ENCODE results near the gene EIF4G3. TPM values are rescaled to one million over a fixed set of nuclear protein-coding genes. Genes with fewer than 3 reads are reported as not detected.

Gene EIF4G3
- total and polyA plus RNA-seq, 2 donors (not counting 1 experiment from before 2014, with no cell fraction given) = 33.6 to 76.0 TPM

- Histone ChIP-seq H3K27me3 (replicated peaks in 1 of 4; ENCODE audit: control extremely low read depth in 1 of 4, control insufficient read depth in 3 of 4, insufficient read depth in 4 of 4, low read length in 3 of 4) (no peaks in the 10 kb centered on the region), H2AFZ (ENCODE audit: insufficient read depth, low read depth, low read length, poor library complexity, severe bottlenecking) (no peak overlapping the region), H3K4me3 (ENCODE audit: control extremely low read depth in 1 of 5, extremely low read depth in 1 of 5, insufficient read depth in 1 of 5, low read depth in 2 of 5, low read length in 4 of 5) (no peak overlapping the region), H3K4me1 (ENCODE audit: control insufficient read depth in 2 of 2, insufficient read depth in 2 of 2, low read length in 2 of 2) (no peaks in the 10 kb centered on the region), H3K79me2 (ENCODE audit: control insufficient read depth, insufficient read depth, low read length) (no peaks in the 10 kb centered on the region), H3K27ac (ENCODE audit: low read length in 2 of 2) (no peak overlapping the region), H3K9me3 (ENCODE audit: control extremely low read depth in 1 of 3, control insufficient read depth in 2 of 3, insufficient read depth in 1 of 3, low read length in 2 of 3) (no peaks in the 10 kb centered on the region), H4K20me1 (ENCODE audit: control insufficient read depth, insufficient read depth, low read length, poor library complexity, severe bottlenecking) (no peaks in the 10 kb centered on the region), H3K4me2 (replicated peaks; ENCODE audit: low read depth, low read length, poor library complexity, severe bottlenecking) (no peak overlapping the region), H3K9ac (ENCODE audit: low read length) (no peak overlapping the region), H3K36me3 (replicated peaks in 1 of 2; ENCODE audit: control extremely low read depth in 1 of 2, control insufficient read depth in 1 of 2, extremely low read depth in 1 of 2, insufficient read depth in 2 of 2, low read length in 1 of 2) (no peaks in the 10 kb centered on the region)
- intact Hi-C loops (cut with micrococcal nuclease) = no loop called here
- no peak for TF ChIP-seq EZH2 (IDR thresholded peaks at IDR 0.05; ENCODE audit: borderline replicate concordance, insufficient read depth, low read depth, low read length, poor library complexity, severe bottlenecking)
- TF ChIP-seq CTCF (IDR thresholded peaks at IDR 0.05) = no peak
- ATAC-seq (ENCODE audit: low read depth) (no peak), DNase-seq (no peak)
- Mint-ChIP-seq H3K4me3 (no peak overlapping the region), H3K27me3 (peaks cover 8% of the 10 kb centered on the region), H3K9me3 (ENCODE audit: insufficient read depth) (no peaks in the 10 kb centered on the region), H3K27ac (no peak overlapping the region), H3K4me1 (no peaks in the 10 kb centered on the region)
- CTCF ChIA-PET = interaction anchor here (0.6 to 0.8 kb wide), 2 partner anchors 9 to 15 kb away, joined by 3 to 4 read pairs; no protein-coding TSS in a partner anchor
- POLR2A ChIA-PET = no interaction called here
- 93% methylated on average over 3 of the region's 6 CpGs for WGBS (ENCODE audit: insufficient coverage)
Measured at GRCh38 chr1:21200767-21201166, 24.1 kb upstream of the EIF4G3 start.

GRCh38 chr1:21198929-21199328 lies 22.2 kb upstream of the EIF4G3 start:
- H3K4me1 Mint-ChIP-seq = peaks cover 4% of the 10 kb centered on the region
- ChIA-PET CTCF (interaction anchor here (0.7 to 1.4 kb wide), 3 partner anchors 208 to 502 kb away, joined by 3 to 5 read pairs (median 3); no protein-coding TSS in a partner anchor), POLR2A (no interaction called here)
- peaks cover 0 to 2% (median 0%) of the 10 kb centered on the region in 4 experiments for H3K27me3 ChIP-seq (replicated peaks in 1 of 4; ENCODE audit: control extremely low read depth in 1 of 4, control insufficient read depth in 3 of 4, insufficient read depth in 4 of 4, low read length in 3 of 4)
- H3K36me3 ChIP-seq (replicated peaks in 1 of 2; ENCODE audit: control extremely low read depth in 1 of 2, control insufficient read depth in 1 of 2, extremely low read depth in 1 of 2, insufficient read depth in 2 of 2, low read length in 1 of 2) = no peaks in the 10 kb centered on the region
- peaks cover 0 to 6% of the 10 kb centered on the region in 2 donors for H3K4me1 ChIP-seq (ENCODE audit: control insufficient read depth in 2 of 2, insufficient read depth in 2 of 2, low read length in 2 of 2)
- H3K27ac Mint-ChIP-seq = no peak overlapping the region
- H4K20me1 ChIP-seq (ENCODE audit: control insufficient read depth, insufficient read depth, low read length, poor library complexity, severe bottlenecking) = no peaks in the 10 kb centered on the region
- H3K9me3 ChIP-seq (ENCODE audit: control extremely low read depth in 1 of 3, control insufficient read depth in 2 of 3, insufficient read depth in 1 of 3, low read length in 2 of 3) = no peaks in the 10 kb centered on the region
- H3K4me3 Mint-ChIP-seq = no peak overlapping the region
- no peaks in the 10 kb centered on the region for H3K79me2 ChIP-seq (ENCODE audit: control insufficient read depth, insufficient read depth, low read length)
- H3K27ac ChIP-seq (ENCODE audit: low read length in 2 of 2) = no peak overlapping the region
- H3K27me3 Mint-ChIP-seq = peaks cover 12% of the 10 kb centered on the region
- no peaks in the 10 kb centered on the region for H3K9me3 Mint-ChIP-seq (ENCODE audit: insufficient read depth)
- no peak overlapping the region for H2AFZ ChIP-seq (ENCODE audit: insufficient read depth, low read depth, low read length, poor library complexity, severe bottlenecking)
- no peak for DNase-seq
- intact Hi-C loops (cut with micrococcal nuclease) = loop anchor here (10.0 kb wide), 1 partner anchor 674 kb away; no protein-coding TSS in a partner anchor
- H3K4me2 ChIP-seq (replicated peaks; ENCODE audit: low read depth, low read length, poor library complexity, severe bottlenecking) = no peak overlapping the region
- TF ChIP-seq EZH2 (IDR thresholded peaks at IDR 0.05; ENCODE audit: borderline replicate concordance, insufficient read depth, low read depth, low read length, poor library complexity, severe bottlenecking) = no peak
- no peak for TF ChIP-seq CTCF (IDR thresholded peaks at IDR 0.05)
- H3K4me3 ChIP-seq (ENCODE audit: control extremely low read depth in 1 of 5, extremely low read depth in 1 of 5, insufficient read depth in 1 of 5, low read depth in 2 of 5, low read length in 4 of 5) = no peak overlapping the region
- ATAC-seq (ENCODE audit: low read depth) = no peak
- 56% methylated on average over 1 of the region's 4 CpGs for WGBS (ENCODE audit: insufficient coverage)
- H3K9ac ChIP-seq (ENCODE audit: low read length) = no peak overlapping the region
